GM12878 (cell line): ENCODE measurements around the gene ASH1L. TPM values are rescaled to one million over a fixed set of nuclear protein-coding genes. Genes with fewer than 3 reads are reported as not detected.

Experiments
- ATAC-seq: fragments of 200-7000 bp; cut with Tn5 transposase; 3 replicates; pipeline ENCODE4 v1.9.1; 2020; ENCODE audit warnings: mild to moderate bottlenecking, moderate library complexity
- BruUV-seq: library from RNA; stranded (reverse); fragments of 400-500 nt; replicated peaks from 2 replicates; lab custom pipeline; 2021; lab: Mats Ljungman, UMichigan
- CTCF ChIA-PET: fragments of 300-600 bp; sonication (Branson Sonifier 250); formaldehyde crosslinking; extraction: SDS; loops from one replicate; lab custom pipeline; 2021; ENCODE audit warnings: inconsistent platforms; lab: Yijun Ruan, JAX
- POLR2A ChIA-PET: fragments of 350-600 bp; formaldehyde crosslinking; extraction: SDS; loops from one replicate; lab custom pipeline; 2021; ENCODE audit warnings: inconsistent platforms; lab: Charles Lee
- RAD21 ChIA-PET: fragments of 300-600 bp; sonication (Branson Sonifier 250); formaldehyde crosslinking; loops from one replicate; lab custom pipeline; 2023; ENCODE audit warnings: antibody characterized with exemption; ENCODE audit not compliant: unreplicated experiment; lab: Charles Lee
- SMC1A ChIA-PET: fragments of 300-600 bp; sonication (Branson Sonifier 250); formaldehyde crosslinking; loops from one replicate; lab custom pipeline; 2023; ENCODE audit not compliant: unreplicated experiment, uncharacterized antibody; lab: Charles Lee
- DNase-seq: peaks from one replicate; pipeline ENCODE4 v3.0.0-alpha.2; 2011; ENCODE audit warnings: low read depth, low spot score
- FAIRE-seq: peaks from 3 replicates; lab custom pipeline; 2011; peaks lifted over from hg19 to GRCh38; lab: Jason Lieb, UNC
- H2AFZ ChIP-seq: 2 replicates; pipeline ENCODE4 v1.6.0; 2011; ENCODE audit warnings: low read depth, low read length, control low read depth; ENCODE audit not compliant: control insufficient read depth
- H3K27ac ChIP-seq: 2 replicates; pipeline ENCODE4 v1.5.1; 2011; ENCODE audit warnings: control low read depth; ENCODE audit not compliant: control insufficient read depth, insufficient read depth
- H3K27me3 ChIP-seq, 2 experiments: replicated peaks in 1 of 2; 2 replicates each; pipeline versions ENCODE4 v1.6.0 to v1.6.1; 2011; ENCODE audit warnings: low read length in 1 of 2; ENCODE audit not compliant: control insufficient read depth in 2 of 2, insufficient read depth in 2 of 2
- H3K36me3 ChIP-seq, 2 experiments: 2 replicates each; pipeline ENCODE4 v1.5.1; 2011; ENCODE audit warnings: low read length in 1 of 2; ENCODE audit not compliant: control insufficient read depth in 2 of 2, insufficient read depth in 2 of 2
- H3K4me1 ChIP-seq: 2 replicates; pipeline ENCODE4 v1.6.1; 2011; ENCODE audit warnings: mild to moderate bottlenecking, low read length, moderate library complexity, mixed read lengths; ENCODE audit not compliant: control insufficient read depth, insufficient read depth
- H3K4me2 ChIP-seq: 2 replicates; pipeline ENCODE4 v1.6.0; 2011; ENCODE audit warnings: control low read depth; ENCODE audit not compliant: control insufficient read depth, insufficient read depth
- H3K4me3 ChIP-seq: fragments of 200-600 bp; sonication (generic); 2 replicates; pipeline ENCODE4 v1.5.1; 2016
- H3K79me2 ChIP-seq: 2 replicates; pipeline ENCODE4 v1.6.0; 2011; ENCODE audit warnings: low read length; ENCODE audit not compliant: control insufficient read depth, insufficient read depth
- H3K9ac ChIP-seq: 2 replicates; pipeline ENCODE4 v1.8.0; 2011; ENCODE audit warnings: low read length, control low read depth, mixed read lengths; ENCODE audit not compliant: control insufficient read depth, insufficient read depth
- H3K9me3 ChIP-seq: replicated peaks from 3 replicates; pipeline ENCODE4 v1.5.1; 2011; ENCODE audit warnings: mild to moderate bottlenecking, low read length; ENCODE audit not compliant: control insufficient read depth, insufficient read depth
- H4K20me1 ChIP-seq: 2 replicates; pipeline ENCODE4 v1.6.0; 2011; ENCODE audit not compliant: control insufficient read depth, insufficient read depth
- MTA3 ChIP-seq: IDR thresholded peaks from 2 replicates; pipeline ENCODE4 v1.6.1; 2012; ENCODE audit warnings: low read length, inconsistent platforms, borderline replicate concordance
- NKRF ChIP-seq: fragments of 450-650 bp; conservative IDR thresholded peaks from 2 replicates; pipeline ENCODE4 v1.6.1; 2017; ENCODE audit warnings: mild to moderate bottlenecking, moderate library complexity
- SUZ12 ChIP-seq: fragments of 200-600 bp; sonication (generic); IDR thresholded peaks from one replicate; pipeline ENCODE4 v1.6.1; 2018; ENCODE audit warnings: antibody characterized with exemption, mild to moderate bottlenecking; ENCODE audit not compliant: unreplicated experiment
- TCF3 ChIP-seq: IDR thresholded peaks from 2 replicates; pipeline ENCODE4 v1.6.1; 2012; ENCODE audit warnings: low read depth, mild to moderate bottlenecking, low read length, borderline replicate concordance; ENCODE audit not compliant: insufficient read depth
- ZNF384 ChIP-seq: IDR thresholded peaks from 2 replicates; pipeline ENCODE4 v1.6.1; 2012; ENCODE audit warnings: low read depth, mild to moderate bottlenecking, low read length, improper control_type of control experiment, borderline replicate concordance
- ZNF592 ChIP-seq: fragments of 450-650 bp; IDR thresholded peaks from 2 replicates; pipeline ENCODE4 v1.6.1; 2017; ENCODE audit warnings: mild to moderate bottlenecking, moderate library complexity
- ZNF687 ChIP-seq: fragments of 450-650 bp; IDR thresholded peaks from 2 replicates; pipeline ENCODE4 v1.6.1; 2017; ENCODE audit warnings: mild to moderate bottlenecking, moderate library complexity
- whole genome bisulfite sequencing: methylation state at CpG from one replicate; pipeline ENCODE4 v1.1.6; 2016; ENCODE audit warnings: low lambda C conversion rate; ENCODE audit not compliant: insufficient replicate concordance, insufficient coverage; ENCODE audit errors: missing lambda C conversion rate; 5-methylcytosine and 5-hydroxymethylcytosine counted together
- in situ Hi-C: fragments of 300-500 bp; cut with MboI; formaldehyde crosslinking; loops from 9 replicates; pipeline ENCODE4 v1.14.3; 2018; ENCODE audit warnings: mixed read lengths
- intact Hi-C: fragments of 100-400 bp; cut with micrococcal nuclease; formaldehyde crosslinking; loops from one replicate; pipeline ENCODE4 v1.14.2; 2022; ENCODE audit not compliant: unreplicated experiment
- polyA plus RNA-seq, 11 experiments: library from polyadenylated mRNA; depleted of rRNA in 4 of 11; unstranded in 6 of 11; stranded (reverse) in 5 of 11; fragments of >200 nt; fragmentation: Nextera tagmentation in 4 of 11; fragmentation: Illumina TruSeq in 1 of 11; extraction: Ambion mirVana in 4 of 11; extraction: Trizol in 1 of 11; gene quantifications; 1 replicate in 1 of 11; 2 replicates in 10 of 11; pipeline versions ENCODE4 v1.2.1 to v1.2.3, GENCODE V29; 2011 to 2016; ENCODE audit warnings: inconsistent platforms in 2 of 11, missing spikeins in 2 of 11, low read depth in 1 of 11
- total RNA-seq, 4 experiments: library from RNA; depleted of rRNA in 3 of 4; stranded (reverse); fragments of >200 nt in 3 of 4; fragmentation: Illumina TruSeq in 1 of 4; extraction: Trizol in 1 of 4; gene quantifications; 2 replicates each; pipeline versions ENCODE4 v1.2.1 to v1.2.3, GENCODE V29; 2013 to 2021
- TF ChIP-seq, protein P1 (sequence below): IDR thresholded peaks from 2 replicates; pipeline ENCODE4 v1.6.1; 2012; ENCODE audit warnings: low read depth, low read length, improper control_type of control experiment
- TF ChIP-seq, protein P2 (sequence below): IDR thresholded peaks from 2 replicates; pipeline ENCODE4 v1.6.1; 2011; ENCODE audit warnings: low read depth, mild to moderate bottlenecking, low read length, moderate library complexity, borderline replicate concordance; ENCODE audit errors: extremely low read depth

The ASH1L gene
- total and polyA plus RNA-seq, 10 of the 15 experiments (the other 5 are each of a cell fraction or from before 2014, with no cell fraction given): 1.7 to 23.9 (median 16.6) TPM

DNA sequence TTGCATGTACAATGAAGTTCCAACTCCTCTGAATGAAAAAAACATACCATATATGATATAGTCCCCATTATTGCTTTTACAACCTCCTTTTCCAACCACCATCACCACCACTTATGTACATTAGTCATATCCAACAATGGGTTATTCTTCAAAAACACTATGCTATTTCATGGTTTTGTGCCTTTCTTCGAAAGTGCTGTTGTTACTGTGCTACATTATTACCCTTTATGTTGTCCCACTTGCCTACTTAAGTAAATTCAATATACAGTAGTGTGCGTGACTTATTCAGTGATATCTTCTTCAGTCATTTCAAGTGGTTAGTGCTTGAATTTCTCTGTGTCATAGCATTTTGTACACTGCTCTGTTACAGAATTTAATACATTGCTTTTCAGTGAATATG lies 105.3 kb downstream of the ASH1L start:
- no peak overlapping the region for H3K27ac ChIP-seq
- no peak overlapping the region for H2AFZ ChIP-seq
- no peaks in the 10 kb centered on the region for H4K20me1 ChIP-seq
- WGBS: 98% methylated on average over 2 of the region's 2 CpGs
- ChIA-PET RAD21 (interaction anchor here (0.6 kb wide), 1 partner anchor 341 kb away, joined by 3 read pairs; no protein-coding TSS in a partner anchor), POLR2A (no interaction called here)
- H3K4me1 ChIP-seq: no peaks in the 10 kb centered on the region
- FAIRE-seq (no peak), ATAC-seq (no peak), DNase-seq (no peak)
- in situ Hi-C loops (no loop called here), intact Hi-C loops (no loop called here)
- H3K4me3 ChIP-seq: no peak overlapping the region
- no peaks in the 10 kb centered on the region for H3K27me3 ChIP-seq
- no peaks in the 10 kb centered on the region for H3K9me3 ChIP-seq
- H3K4me2 ChIP-seq: no peak overlapping the region
- no TSS peak for BruUV-seq
- no peaks in the 10 kb centered on the region for H3K79me2 ChIP-seq
- peaks cover 0 to 10% of the 10 kb centered on the region in 2 experiments; a peak in 3 of 4 replicates for H3K36me3 ChIP-seq
- H3K9ac ChIP-seq: no peak overlapping the region
- no peak for TF ChIP-seq MTA3
- TF ChIP-seq NKRF: no peak
- TF ChIP-seq TCF3: no peak
- no peak for TF ChIP-seq ZNF592
- TF ChIP-seq, protein P1, sequence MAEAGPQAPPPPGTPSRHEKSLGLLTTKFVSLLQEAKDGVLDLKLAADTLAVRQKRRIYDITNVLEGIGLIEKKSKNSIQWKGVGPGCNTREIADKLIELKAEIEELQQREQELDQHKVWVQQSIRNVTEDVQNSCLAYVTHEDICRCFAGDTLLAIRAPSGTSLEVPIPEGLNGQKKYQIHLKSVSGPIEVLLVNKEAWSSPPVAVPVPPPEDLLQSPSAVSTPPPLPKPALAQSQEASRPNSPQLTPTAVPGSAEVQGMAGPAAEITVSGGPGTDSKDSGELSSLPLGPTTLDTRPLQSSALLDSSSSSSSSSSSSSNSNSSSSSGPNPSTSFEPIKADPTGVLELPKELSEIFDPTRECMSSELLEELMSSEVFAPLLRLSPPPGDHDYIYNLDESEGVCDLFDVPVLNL: no peak
- TF ChIP-seq ZNF384: no peak
- no peak for TF ChIP-seq ZNF687
- no peak for TF ChIP-seq SUZ12
- TF ChIP-seq, protein P2, sequence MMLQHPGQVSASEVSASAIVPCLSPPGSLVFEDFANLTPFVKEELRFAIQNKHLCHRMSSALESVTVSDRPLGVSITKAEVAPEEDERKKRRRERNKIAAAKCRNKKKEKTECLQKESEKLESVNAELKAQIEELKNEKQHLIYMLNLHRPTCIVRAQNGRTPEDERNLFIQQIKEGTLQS: no peak
- TF ChIP-seq, all 136 proteins: peak for 0
- ChIA-PET CTCF (interaction anchor here (0.7 kb wide), 1 partner anchor 1462 kb away, joined by 3 read pairs; no protein-coding TSS in a partner anchor), SMC1A (interaction anchor here (2.8 kb wide), 1 partner anchor 9 kb away, joined by 9 read pairs; no protein-coding TSS in a partner anchor)
